Panc1 (cell line): ENCODE results near the gene ATG4B. TPM values are rescaled to one million over a fixed set of nuclear protein-coding genes. Genes with fewer than 3 reads are reported as not detected.

ENCODE experiments used
- ATAC-seq: fragments of 200-7000 bp; cut with Tn5 transposase; 2 replicates; pipeline ENCODE4 v1.9.1; 2020; ENCODE audit warnings: mild to moderate bottlenecking, moderate library complexity
- BruUV-seq: library from RNA; stranded (reverse); fragments of 400-500 nt; replicated peaks from 2 replicates; lab custom pipeline; 2021; lab: Mats Ljungman, UMichigan
- CTCF ChIA-PET: fragments of 300-600 bp; sonication (Branson Sonifier 250); formaldehyde crosslinking; loops from one replicate; lab custom pipeline; 2022; ENCODE audit warnings: antibody characterized with exemption; lab: Charles Lee
- POLR2A ChIA-PET: fragments of 300-600 bp; sonication (Branson Sonifier 250); formaldehyde crosslinking; loops from one replicate; lab custom pipeline; 2022; ENCODE audit warnings: antibody characterized with exemption; lab: Charles Lee
- DNase-seq: peaks from one replicate; pipeline ENCODE4 v3.0.0-alpha.2; 2010; ENCODE audit warnings: low read depth, low spot score
- H3K27ac ChIP-seq: 2 replicates; pipeline ENCODE4 v1.5.1; 2011; ENCODE audit warnings: mild to moderate bottlenecking, low read length, inconsistent platforms
- H3K27me3 ChIP-seq: fragments of 200-500 bp; sonication (Bioruptor generic); 2 replicates; pipeline ENCODE4 v1.6.0; 2014; ENCODE audit warnings: low read length, inconsistent platforms; ENCODE audit not compliant: control insufficient read depth, insufficient read depth
- H3K36me3 ChIP-seq: fragments of 200-500 bp; sonication (Bioruptor generic); 2 replicates; pipeline ENCODE4 v1.5.1; 2014; ENCODE audit warnings: inconsistent platforms, mild to moderate bottlenecking, low read length, moderate library complexity; ENCODE audit not compliant: control insufficient read depth, insufficient read depth
- H3K4me1 ChIP-seq: 2 replicates; pipeline ENCODE4 v1.5.1; 2011; ENCODE audit warnings: inconsistent platforms, mild to moderate bottlenecking, low read length, moderate library complexity; ENCODE audit not compliant: control insufficient read depth, insufficient read depth
- H3K4me3 ChIP-seq, 2 experiments: 2 replicates each; pipeline ENCODE4 v1.5.1; 2011 to 2012; ENCODE audit warnings: low read depth in 2 of 2, low read length in 2 of 2, mild to moderate bottlenecking in 2 of 2, inconsistent platforms in 1 of 2, moderate library complexity in 1 of 2
- H3K9me3 ChIP-seq: fragments of 200-500 bp; sonication (Bioruptor generic); 2 replicates; pipeline ENCODE4 v1.5.1; 2014; ENCODE audit warnings: low read depth, mild to moderate bottlenecking, inconsistent platforms, low read length, moderate library complexity; ENCODE audit not compliant: control insufficient read depth, insufficient read depth
- CTCF ChIP-seq: fragments of 450-650 bp; IDR thresholded peaks from 2 replicates; pipeline ENCODE4 v1.5.1; 2017; ENCODE audit warnings: mild to moderate bottlenecking
- POLR2AphosphoS5 ChIP-seq: IDR thresholded peaks from 2 replicates; pipeline ENCODE4 v1.6.1; 2012; ENCODE audit warnings: mild to moderate bottlenecking, low read depth, low read length, moderate library complexity
- REST ChIP-seq, 2 experiments: IDR thresholded peaks; 2 replicates each; pipeline ENCODE4 v1.6.1; 2011 to 2012; ENCODE audit warnings: low read depth in 2 of 2, control low read depth in 1 of 2, low read length in 1 of 2, mild to moderate bottlenecking in 1 of 2, moderate library complexity in 1 of 2; ENCODE audit not compliant: insufficient read depth in 1 of 2
- SIN3A ChIP-seq: IDR thresholded peaks from 2 replicates; pipeline ENCODE4 v1.6.1; 2012; ENCODE audit warnings: low read depth, mild to moderate bottlenecking, low read length, moderate library complexity, borderline replicate concordance; ENCODE audit not compliant: insufficient read depth
- TCF7L2 ChIP-seq: IDR thresholded peaks from 2 replicates; pipeline ENCODE4 v1.6.1; 2011; ENCODE audit warnings: mild to moderate bottlenecking, low read depth, low read length, inconsistent platforms
- in situ Hi-C: cut with HindIII; loops from 2 replicates; pipeline ENCODE4 v1.10.0; 2016; ENCODE audit warnings: low sequenced_read_pairs, low pct_unique_long_range_greater_than_20kb
- intact Hi-C: fragments of 100-400 bp; cut with micrococcal nuclease; formaldehyde crosslinking; loops from one replicate; pipeline ENCODE4 v1.10.0; 2022; ENCODE audit not compliant: unreplicated experiment
- total RNA-seq: library from RNA; stranded (reverse); gene quantifications from one replicate; pipeline ENCODE4 v1.2.1, GENCODE V29; 2021; ENCODE audit not compliant: unreplicated experiment

ATG4B gene
- total RNA-seq, 1 experiment from 2014 or later = 84.2 TPM

- ATAC-seq (no peak), DNase-seq (no peak)
- H3K27me3 ChIP-seq = no peaks in the 10 kb centered on the region
- no peak for TF ChIP-seq SIN3A
- TF ChIP-seq REST (IDR thresholded peaks at IDR 0.05; ENCODE audit: insufficient read depth in 1 of 2, low read depth in 2 of 2, low read length in 1 of 2) = no peak
- no peak for TF ChIP-seq TCF7L2
- no peak for TF ChIP-seq CTCF
- TF ChIP-seq POLR2AphosphoS5 = no peak
- intact Hi-C loops = no loop called here
- no peaks in the 10 kb centered on the region for H3K9me3 ChIP-seq
- H3K4me3 ChIP-seq = no peak overlapping the region
- ChIA-PET CTCF (no interaction called here), POLR2A (no interaction called here)
- H3K27ac ChIP-seq = no peak overlapping the region
- no peaks in the 10 kb centered on the region for H3K36me3 ChIP-seq
- no peaks in the 10 kb centered on the region for H3K4me1 ChIP-seq
- in situ Hi-C loops = no loop called here
- no TSS peak for BruUV-seq
These were observed 29.3 kb downstream of the ATG4B start for GRCh38 chr2:241666627-241667400.

GRCh38 chr2:241668354-241668753, 30.9 kb downstream of the ATG4B start:
- ATAC-seq (no peak), DNase-seq (no peak)
- TF ChIP-seq TCF7L2 (no peak), POLR2AphosphoS5 (no peak), CTCF (no peak), REST (IDR thresholded peaks at IDR 0.05; ENCODE audit: insufficient read depth in 1 of 2, low read depth in 2 of 2, low read length in 1 of 2) (no peak), SIN3A (no peak)
- ChIA-PET CTCF (no interaction called here), POLR2A (no interaction called here)
- intact Hi-C loops = no loop called here
- Histone ChIP-seq H3K27ac (no peak overlapping the region), H3K36me3 (no peaks in the 10 kb centered on the region), H3K4me1 (no peaks in the 10 kb centered on the region), H3K27me3 (no peaks in the 10 kb centered on the region), H3K4me3 (no peak overlapping the region), H3K9me3 (no peaks in the 10 kb centered on the region)
- BruUV-seq = no TSS peak
- in situ Hi-C loops = no loop called here
